ENCODE data around the gene THRB.

DNA sequence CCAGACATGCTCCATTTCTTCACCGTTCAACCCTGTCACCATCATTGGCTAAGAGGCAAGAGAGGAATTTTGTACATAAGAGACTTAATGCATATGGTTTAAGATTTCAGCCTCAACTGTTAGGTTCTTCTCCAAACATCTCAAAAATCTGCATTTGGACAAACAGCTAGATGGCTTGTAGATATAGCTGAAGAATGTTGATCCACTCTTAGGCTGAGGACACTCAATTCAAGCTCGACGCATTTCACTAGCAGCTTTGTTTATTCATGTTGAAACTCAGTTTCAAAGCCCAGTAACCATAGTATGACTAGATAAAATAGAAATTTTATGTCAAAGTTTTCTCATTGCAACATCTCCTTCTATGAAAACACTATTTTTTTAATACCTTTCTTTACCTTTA, 208.2 kb downstream of the THRB start:
- TF ChIP-seq, protein P1, sequence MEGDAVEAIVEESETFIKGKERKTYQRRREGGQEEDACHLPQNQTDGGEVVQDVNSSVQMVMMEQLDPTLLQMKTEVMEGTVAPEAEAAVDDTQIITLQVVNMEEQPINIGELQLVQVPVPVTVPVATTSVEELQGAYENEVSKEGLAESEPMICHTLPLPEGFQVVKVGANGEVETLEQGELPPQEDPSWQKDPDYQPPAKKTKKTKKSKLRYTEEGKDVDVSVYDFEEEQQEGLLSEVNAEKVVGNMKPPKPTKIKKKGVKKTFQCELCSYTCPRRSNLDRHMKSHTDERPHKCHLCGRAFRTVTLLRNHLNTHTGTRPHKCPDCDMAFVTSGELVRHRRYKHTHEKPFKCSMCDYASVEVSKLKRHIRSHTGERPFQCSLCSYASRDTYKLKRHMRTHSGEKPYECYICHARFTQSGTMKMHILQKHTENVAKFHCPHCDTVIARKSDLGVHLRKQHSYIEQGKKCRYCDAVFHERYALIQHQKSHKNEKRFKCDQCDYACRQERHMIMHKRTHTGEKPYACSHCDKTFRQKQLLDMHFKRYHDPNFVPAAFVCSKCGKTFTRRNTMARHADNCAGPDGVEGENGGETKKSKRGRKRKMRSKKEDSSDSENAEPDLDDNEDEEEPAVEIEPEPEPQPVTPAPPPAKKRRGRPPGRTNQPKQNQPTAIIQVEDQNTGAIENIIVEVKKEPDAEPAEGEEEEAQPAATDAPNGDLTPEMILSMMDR (IDR thresholded peaks at IDR 0.05) = no peak
- TF ChIP-seq EP300 (IDR thresholded peaks at IDR 0.05) = no peak
